SH-SY5Y (cell line): ENCODE results near the gene RARRES1.

ENCODE experiments used
- GATA2 ChIP-seq: IDR thresholded peaks from 2 replicates; pipeline ENCODE4 v1.6.1; 2011; ENCODE audit warnings: mild to moderate bottlenecking, low read depth, low read length
- GATA3 ChIP-seq: IDR thresholded peaks from 2 replicates; pipeline ENCODE4 v1.6.1; 2011; ENCODE audit warnings: low read depth, mild to moderate bottlenecking, low read length, moderate library complexity

- TF ChIP-seq GATA3 (no peak), GATA2 (no peak)
These were observed 21.7 kb downstream of the RARRES1 start for GRCh38 chr3:158710601-158711000.
